Stomach (tissue), 4 donors: ENCODE data around the gene C2CD3.

Experiments used
- EP300 ChIP-seq: sonication (generic); formaldehyde crosslinking; IDR thresholded peaks from one replicate; pipeline ENCODE4 v1.6.1; 2017; ENCODE audit warnings: antibody characterized with exemption
- POLR2A ChIP-seq, 4 donors: fragments of 450-650 bp; IDR thresholded peaks; one replicate each; pipeline ENCODE4 v1.6.1; 2016; ENCODE audit warnings: antibody characterized with exemption in 4 of 4, control low read depth in 2 of 4, mild to moderate bottlenecking in 1 of 4, moderate library complexity in 1 of 4
- POLR2AphosphoS5 ChIP-seq, 3 donors: sonication (generic); formaldehyde crosslinking; IDR thresholded peaks; one replicate each; pipeline ENCODE4 v1.6.1; 2016; ENCODE audit warnings: antibody characterized with exemption in 3 of 3
- TF ChIP-seq, protein P1 (sequence below), 7 experiments: fragments of 450-650 bp in 4 of 7; fragments of 200-600 bp in 3 of 7; sonication (generic) in 3 of 7; IDR thresholded peaks; one replicate each; pipeline ENCODE4 v1.5.1; 2016 to 2019; ENCODE audit warnings: antibody characterized with exemption in 7 of 7, control low read depth in 2 of 7, mild to moderate bottlenecking in 1 of 7

GRCh38 chr11:74007691-74008372 lies 163.0 kb downstream of the C2CD3 start:
- TF ChIP-seq, protein P1, sequence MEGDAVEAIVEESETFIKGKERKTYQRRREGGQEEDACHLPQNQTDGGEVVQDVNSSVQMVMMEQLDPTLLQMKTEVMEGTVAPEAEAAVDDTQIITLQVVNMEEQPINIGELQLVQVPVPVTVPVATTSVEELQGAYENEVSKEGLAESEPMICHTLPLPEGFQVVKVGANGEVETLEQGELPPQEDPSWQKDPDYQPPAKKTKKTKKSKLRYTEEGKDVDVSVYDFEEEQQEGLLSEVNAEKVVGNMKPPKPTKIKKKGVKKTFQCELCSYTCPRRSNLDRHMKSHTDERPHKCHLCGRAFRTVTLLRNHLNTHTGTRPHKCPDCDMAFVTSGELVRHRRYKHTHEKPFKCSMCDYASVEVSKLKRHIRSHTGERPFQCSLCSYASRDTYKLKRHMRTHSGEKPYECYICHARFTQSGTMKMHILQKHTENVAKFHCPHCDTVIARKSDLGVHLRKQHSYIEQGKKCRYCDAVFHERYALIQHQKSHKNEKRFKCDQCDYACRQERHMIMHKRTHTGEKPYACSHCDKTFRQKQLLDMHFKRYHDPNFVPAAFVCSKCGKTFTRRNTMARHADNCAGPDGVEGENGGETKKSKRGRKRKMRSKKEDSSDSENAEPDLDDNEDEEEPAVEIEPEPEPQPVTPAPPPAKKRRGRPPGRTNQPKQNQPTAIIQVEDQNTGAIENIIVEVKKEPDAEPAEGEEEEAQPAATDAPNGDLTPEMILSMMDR (IDR thresholded peaks at IDR 0.05) = no peak
- no peak for TF ChIP-seq POLR2A (IDR thresholded peaks at IDR 0.05)
- no peak for TF ChIP-seq POLR2AphosphoS5 (IDR thresholded peaks at IDR 0.05)
- TF ChIP-seq EP300 = no peak
